Kidney (tissue), 14 donors: ENCODE data around the gene CEP85L. TPM values are rescaled to one million over a fixed set of nuclear protein-coding genes. Genes with fewer than 3 reads are reported as not detected.

Experiments
- DNase-seq, 5 donors: peaks; one replicate each; pipeline ENCODE4 v3.0.0-alpha.2; 2013 to 2020
- FAIRE-seq: peaks from 2 replicates; lab custom pipeline; 2012; peaks lifted over from hg19 to GRCh38; lab: Jason Lieb, UNC
- H3K27ac ChIP-seq, 2 donors: one replicate each; pipeline ENCODE4 v1.7.0; 2013; ENCODE audit warnings: low read depth in 2 of 2, low read length in 2 of 2, inconsistent platforms in 1 of 2
- H3K27me3 ChIP-seq: one replicate; pipeline ENCODE4 v1.7.1; 2013; ENCODE audit warnings: low read length, inconsistent platforms; ENCODE audit not compliant: control insufficient read depth, insufficient read depth
- H3K36me3 ChIP-seq, 3 donors: one replicate each; pipeline versions ENCODE4 v1.7.0 to v1.7.1; 2013; ENCODE audit warnings: low read length in 3 of 3, control low read depth in 1 of 3, inconsistent platforms in 1 of 3; ENCODE audit not compliant: insufficient read depth in 3 of 3, control insufficient read depth in 2 of 3
- H3K4me1 ChIP-seq, 3 donors: one replicate each; pipeline versions ENCODE4 v1.7.0 to v1.7.1; 2013; ENCODE audit warnings: low read length in 3 of 3, inconsistent platforms in 1 of 3, low read depth in 1 of 3; ENCODE audit not compliant: control insufficient read depth in 2 of 3, insufficient read depth in 2 of 3
- H3K4me3 ChIP-seq, 3 donors: one replicate each; pipeline versions ENCODE4 v1.7.0 to v1.8.1; 2013; ENCODE audit warnings: low read length in 3 of 3, control low read depth in 1 of 3, inconsistent platforms in 1 of 3
- H3K9ac ChIP-seq, 3 donors: one replicate each; pipeline versions ENCODE4 v1.7.0 to v1.7.1; 2013; ENCODE audit warnings: low read length in 3 of 3, control low read depth in 1 of 3, inconsistent platforms in 1 of 3
- H3K9me3 ChIP-seq, 3 donors: one replicate each; pipeline versions ENCODE4 v1.7.0 to v1.7.1; 2013; ENCODE audit warnings: low read length in 3 of 3, control low read depth in 1 of 3, inconsistent platforms in 1 of 3; ENCODE audit not compliant: control insufficient read depth in 2 of 3, insufficient read depth in 1 of 3
- CTCF ChIP-seq: IDR thresholded peaks from 3 replicates; pipeline ENCODE4 v1.5.1; 2012; ENCODE audit warnings: mild to moderate bottlenecking, moderate library complexity, borderline replicate concordance; ENCODE audit not compliant: insufficient read depth; ENCODE audit errors: extremely low read depth
- intact Hi-C: fragments of 100-400 bp; cut with DNase I; formaldehyde crosslinking; loops from one replicate; pipeline ENCODE4 v1.11.1; 2022
- polyA plus RNA-seq: library from polyadenylated mRNA; stranded (reverse); fragments of 350-450 nt; fragmentation: Illumina TruSeq; extraction: RNeasy Lipid Tissue Mini Kit (QIAGEN cat#74804); gene quantifications from one replicate; pipeline ENCODE4 v1.2.3, GENCODE V29; 2014; ENCODE audit warnings: low read depth, low replicate concordance; ENCODE audit not compliant: insufficient read depth
- total RNA-seq: library from RNA; stranded (reverse); fragmentation: NEBNext Ultra II Directional; extraction: Animal tissue kit (Norgen Biotek cat#: 25700); gene quantifications from one replicate; pipeline ENCODE4 v1.2.1, GENCODE V29; 2021
- donor health status: control.
- donor health status: control.
- donor health status: control.
- donor health status: control.
- donor health status: control.
- donor health status: DM: yes; HTN: yes; CAD: no.
- donor health status: Normal renal cell carcinoma (clear cell type).

Gene CEP85L
- total and polyA plus RNA-seq, 2 donors from 2014 or later = 0.84 to 12.9 TPM

GRCh38 chr6:118509009-118509617 is 142.3 kb downstream of the CEP85L start:
- H3K9me3 ChIP-seq = no peaks in the 10 kb centered on the region
- H3K27me3 ChIP-seq = no peaks in the 10 kb centered on the region
- intact Hi-C loops = no loop called here
- no peak overlapping the region for H3K4me3 ChIP-seq
- peak; percentile 43 for TF ChIP-seq CTCF
- FAIRE-seq (peak; percentile 75), DNase-seq (peak in 2 of 5 donors; percentile 26 to 39)
- H3K9ac ChIP-seq = no peak overlapping the region
- H3K36me3 ChIP-seq = no peaks in the 10 kb centered on the region
- no peaks in the 10 kb centered on the region for H3K4me1 ChIP-seq
- no peak overlapping the region for H3K27ac ChIP-seq

GRCh38 chr6:118507636-118508035 is 143.8 kb downstream of the CEP85L start:
- Histone ChIP-seq H3K9ac (no peak overlapping the region), H3K9me3 (peaks cover 0 to 2% (median 0%) of the 10 kb centered on the region in 3 donors), H3K36me3 (no peaks in the 10 kb centered on the region), H3K27ac (no peak overlapping the region), H3K4me1 (no peaks in the 10 kb centered on the region), H3K4me3 (no peak overlapping the region), H3K27me3 (no peaks in the 10 kb centered on the region)
- no peak for TF ChIP-seq CTCF
- intact Hi-C loops = no loop called here
- FAIRE-seq = no peak
- no peak for DNase-seq

- intact Hi-C loops = no loop called here
- Histone ChIP-seq H3K27me3 (no peaks in the 10 kb centered on the region), H3K9me3 (peaks cover 0 to 2% (median 0%) of the 10 kb centered on the region in 3 donors), H3K36me3 (no peaks in the 10 kb centered on the region), H3K27ac (no peak overlapping the region), H3K4me1 (no peaks in the 10 kb centered on the region), H3K4me3 (no peak overlapping the region), H3K9ac (no peak overlapping the region)
- FAIRE-seq (no peak), DNase-seq (no peak)
- TF ChIP-seq CTCF = no peak
These were observed 145.2 kb downstream of the CEP85L start for GRCh38 chr6:118506071-118506638.
